AG04449 (cell line): ENCODE measurements around the gene CDH12.
"Not testable (repeated sequence)": the region's sequence is repeated elsewhere in the genome, so short reads cannot be mapped to it uniquely, and the experiment has no call there.

ENCODE experiments used
- CTCF ChIA-PET: fragments of 350-600 bp; formaldehyde crosslinking; extraction: SDS; loops from one replicate; lab custom pipeline; 2021; ENCODE audit warnings: antibody characterized with exemption; lab: Yijun Ruan, JAX
- POLR2A ChIA-PET: fragments of 400-600, 350-600 bp; formaldehyde crosslinking; extraction: SDS; loops from one replicate; lab custom pipeline; 2020; ENCODE audit warnings: antibody characterized with exemption, inconsistent platforms; lab: Yijun Ruan, JAX
- DNase-seq: peaks from one replicate; pipeline ENCODE4 v3.0.0-alpha.2; 2010; ENCODE audit warnings: low read depth, low spot score
- H3K4me3 ChIP-seq: 2 replicates; pipeline ENCODE4 v1.5.1; 2011; ENCODE audit warnings: low read depth, mild to moderate bottlenecking, control low read depth, low read length
- CTCF ChIP-seq: IDR thresholded peaks from one replicate; pipeline ENCODE4 v1.5.1; 2011; ENCODE audit warnings: mild to moderate bottlenecking, moderate library complexity, low read length, control low read depth, inconsistent platforms; ENCODE audit not compliant: insufficient read depth; ENCODE audit errors: missing control alignments

The CDH12 gene

GRCh38 chr5:22614486-22615094 is 238.6 kb downstream of the CDH12 start:
- DNase-seq: no peak
- no peak overlapping the region for H3K4me3 ChIP-seq
- TF ChIP-seq CTCF: no peak
- POLR2A ChIA-PET: no interaction called here
- CTCF ChIA-PET: no interaction called here

- POLR2A ChIA-PET: no interaction called here
Observed at GRCh38 chr5:22612928-22613327, 240.2 kb downstream of the CDH12 start.

GRCh38 chr5:22611327-22611726 is 241.8 kb downstream of the CDH12 start:
- no peak for DNase-seq
- ChIA-PET POLR2A (no interaction called here), CTCF (no interaction called here)
- no peak for TF ChIP-seq CTCF
- no peak overlapping the region for H3K4me3 ChIP-seq

More at GRCh38 chr5:22612928-22613327, 240.2 kb downstream of the CDH12 start:
- no peak for DNase-seq
- no peak for TF ChIP-seq CTCF
- CTCF ChIA-PET: no interaction called here
- H3K4me3 ChIP-seq: no peak overlapping the region

- DNase-seq, H3K4me3 ChIP-seq, CTCF ChIA-PET, POLR2A ChIA-PET: not testable (repeated sequence)
Observed at GRCh38 chr5:22607498-22607897, 245.6 kb downstream of the CDH12 start.

GRCh38 chr5:22605473-22605872 is 247.7 kb downstream of the CDH12 start:
- POLR2A ChIA-PET: no interaction called here
- CTCF ChIA-PET: no interaction called here
- TF ChIP-seq CTCF: no peak
- H3K4me3 ChIP-seq: no peak overlapping the region
- DNase-seq: no peak

GRCh38 chr5:22604711-22605110 is 248.4 kb downstream of the CDH12 start:
- DNase-seq: no peak
- CTCF ChIA-PET: no interaction called here
- POLR2A ChIA-PET: no interaction called here
- TF ChIP-seq CTCF: no peak
- H3K4me3 ChIP-seq: no peak overlapping the region

- DNase-seq: no peak
- no peak overlapping the region for H3K4me3 ChIP-seq
- TF ChIP-seq CTCF: no peak
- ChIA-PET POLR2A (no interaction called here), CTCF (no interaction called here)
Observed at GRCh38 chr5:22598796-22599195, 254.3 kb downstream of the CDH12 start.
